Measurements from ENCODE around the gene PLXDC1. TPM values are rescaled to one million over a fixed set of nuclear protein-coding genes. Genes with fewer than 3 reads are reported as not detected.
A peak's percentile ranks its signal among the peaks of the same experiment; 100 is the strongest.

PLXDC1 gene
- total RNA-seq, 4 donors from 2014 or later, result 1.8 to 13.4 (median 6.4) TPM

GRCh38 chr17:39198186-39198566, 46.7 kb upstream of the PLXDC1 start:
- WGBS, 2 donors, result 85 to 94% methylated on average over 4 of the region's 4 CpGs
- no peaks in the 10 kb centered on the region for H3K9me3 ChIP-seq
- H3K36me3 ChIP-seq, result peaks cover 18 to 19% of the 10 kb centered on the region in 2 donors
- intact Hi-C loops (cut with DNase I), result no loop called here
- H3K4me3 ChIP-seq (replicated peaks in 1 of 3), result peak overlapping the region in 1 of 3 donors; percentile 58
- no peak for DNase-seq
- H3K27ac ChIP-seq, result peak overlapping the region in 2 of 3 donors; percentile 56 to 74
- peaks cover 42 to 50% of the 10 kb centered on the region in 2 donors for H3K4me1 ChIP-seq
- no peak for TF ChIP-seq POLR2A (IDR thresholded peaks at IDR 0.05)
- TF ChIP-seq CTCF (IDR thresholded peaks at IDR 0.05), result no peak
- no peaks in the 10 kb centered on the region for H3K27me3 ChIP-seq

- Histone ChIP-seq H3K4me3 (replicated peaks in 1 of 3) (peak within 1 kb of the TSS in 2 of 3 donors; percentile 58 to 89), H3K4me1 (peaks cover 42 to 50% of the 10 kb centered on the region in 2 donors), H3K9me3 (no peaks in the 10 kb centered on the region), H3K27ac (peak within 1 kb of the TSS in 2 of 3 donors; percentile 56 to 74), H3K36me3 (peaks cover 12 to 15% of the 10 kb centered on the region in 2 donors), H3K27me3 (no peaks in the 10 kb centered on the region)
- DNase-seq, result peak; percentile 73 to 79
- intact Hi-C loops (cut with DNase I), result no loop called here
- 1 to 3% methylated on average over 7 to 35 of the region's 55 CpGs for WGBS, 2 donors
- TF ChIP-seq CTCF (IDR thresholded peaks at IDR 0.05) (no peak), POLR2A (IDR thresholded peaks at IDR 0.05) (peak in 1 of 2 donors; percentile 67)
Measured at GRCh38 chr17:39197380-39198185, 46.1 kb upstream of the PLXDC1 start, which contains the start of gene CACNB1. Gene CACNB1, minus strand, starts transcription at chr17:39197669. Its CDS starts 174 bp downstream, at chr17:39197495.

- peak overlapping the region in 2 of 3 donors; percentile 56 to 74 for H3K27ac ChIP-seq
- WGBS, 2 donors, result 0% methylated on average over 7 to 16 of the region's 30 CpGs
- no peak for TF ChIP-seq POLR2A (IDR thresholded peaks at IDR 0.05)
- TF ChIP-seq CTCF (IDR thresholded peaks at IDR 0.05), result no peak
- H3K4me3 ChIP-seq (replicated peaks in 1 of 3), result peak overlapping the region in 2 of 3 donors; percentile 58 to 89
- no peaks in the 10 kb centered on the region for H3K9me3 ChIP-seq
- H3K36me3 ChIP-seq, result peaks cover 4 to 7% of the 10 kb centered on the region in 2 donors
- H3K27me3 ChIP-seq, result no peaks in the 10 kb centered on the region
- H3K4me1 ChIP-seq, result peaks cover 42 to 46% of the 10 kb centered on the region in 2 donors
- intact Hi-C loops (cut with DNase I), result no loop called here
- DNase-seq, result peak; percentile 52 to 53
Measured at GRCh38 chr17:39196808-39197291, 45.4 kb upstream of the PLXDC1 start.

GRCh38 chr17:39196241-39196807, 44.9 kb upstream of the PLXDC1 start:
- Histone ChIP-seq H3K27me3 (no peaks in the 10 kb centered on the region), H3K36me3 (peaks cover 0 to 2% of the 10 kb centered on the region in 2 donors), H3K27ac (peak overlapping the region in 2 of 3 donors; percentile 33 to 38), H3K4me3 (replicated peaks in 1 of 3) (peak overlapping the region in 1 of 3 donors; percentile 58), H3K9me3 (no peaks in the 10 kb centered on the region), H3K4me1 (peaks cover 38 to 40% of the 10 kb centered on the region in 2 donors)
- no peak for DNase-seq
- TF ChIP-seq CTCF (IDR thresholded peaks at IDR 0.05) (no peak), POLR2A (IDR thresholded peaks at IDR 0.05) (no peak)
- intact Hi-C loops (cut with DNase I), result no loop called here
- WGBS, 2 donors, result 21 to 51% methylated on average over 6 of the region's 8 CpGs
